ENCODE measurements around the gene PTPRH. TPM values are rescaled to one million over a fixed set of nuclear protein-coding genes. Genes with fewer than 3 reads are reported as not detected.
"Not testable (repeated sequence)": the region's sequence is repeated elsewhere in the genome, so short reads cannot be mapped to it uniquely, and the experiment has no call there.

PTPRH gene
- total RNA-seq, 1 donor from 2014 or later: under 0.01 TPM

GRCh38 chr19:55160986-55161365 is 48.3 kb downstream of the PTPRH start:
- no peak for DNase-seq (ENCODE audit: low read depth in 2 of 2)

DNA sequence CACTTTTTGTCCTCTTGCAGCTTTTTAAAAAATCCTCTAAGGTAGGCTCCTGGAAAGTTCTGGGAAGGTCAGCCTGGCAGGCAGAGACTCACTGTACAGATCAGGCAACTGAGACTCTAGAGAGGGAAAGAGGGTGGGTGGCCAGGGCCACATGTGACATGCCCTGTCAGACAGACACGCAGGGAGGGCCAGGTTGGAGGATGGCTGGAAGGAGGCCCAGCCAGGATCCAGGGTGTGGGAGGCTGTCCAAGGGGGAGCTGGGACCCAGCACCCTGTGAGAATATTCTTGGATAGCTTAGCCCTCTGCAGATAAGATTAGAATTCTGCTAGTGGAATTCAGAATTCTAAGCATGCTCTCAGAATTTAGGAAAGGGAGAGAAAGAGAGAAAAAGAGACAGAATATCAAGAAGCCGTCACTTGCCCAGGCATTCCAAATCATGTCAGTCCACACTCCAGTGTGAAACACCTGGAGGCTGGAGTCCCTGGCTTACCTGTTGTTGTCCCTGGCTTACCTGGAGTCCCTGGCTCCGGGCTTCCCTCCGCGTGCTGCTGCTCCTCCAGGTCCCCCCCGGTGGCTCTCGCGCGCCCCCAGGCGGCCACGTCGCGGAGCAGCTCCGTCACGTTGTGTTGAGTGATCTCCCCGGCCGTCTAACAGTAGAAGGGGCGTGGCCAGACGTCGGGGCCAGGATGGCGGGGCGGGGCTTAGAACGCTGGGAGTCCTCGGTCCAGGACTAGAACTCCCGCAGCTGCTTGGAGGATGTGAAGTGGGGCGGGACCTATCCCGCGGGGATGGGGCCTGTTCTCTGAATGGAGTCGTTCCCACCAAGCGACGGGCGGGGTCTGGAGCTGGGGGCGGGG is 48.9 kb downstream of the PTPRH start:
- DNase-seq (ENCODE audit: low read depth in 2 of 2): peak; percentile 85 to 88

- no peak for DNase-seq (ENCODE audit: low read depth in 2 of 2)
Measured at GRCh38 chr19:55158848-55159749, 50.2 kb downstream of the PTPRH start.

DNA sequence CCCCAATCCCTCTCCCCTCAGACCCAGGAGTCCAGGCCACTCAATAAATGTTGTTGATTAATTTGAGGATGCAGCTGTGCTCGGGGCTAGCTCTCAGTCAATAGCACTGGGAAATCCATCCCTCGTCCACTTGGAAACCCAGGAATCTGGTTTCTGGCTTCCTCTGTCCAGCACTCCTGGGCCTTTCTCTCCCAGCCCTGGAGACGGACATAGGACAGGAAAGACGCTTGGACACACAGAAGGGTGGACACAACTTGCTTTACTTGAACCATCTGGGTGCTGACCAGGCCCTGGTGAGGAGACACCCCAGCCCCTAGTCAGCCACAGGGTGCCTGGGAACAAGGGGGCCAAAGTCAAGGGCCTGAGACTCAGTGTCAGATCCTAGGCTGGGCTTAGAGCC is 50.9 kb downstream of the PTPRH start:
- no peak for DNase-seq (ENCODE audit: low read depth in 2 of 2)

DNA sequence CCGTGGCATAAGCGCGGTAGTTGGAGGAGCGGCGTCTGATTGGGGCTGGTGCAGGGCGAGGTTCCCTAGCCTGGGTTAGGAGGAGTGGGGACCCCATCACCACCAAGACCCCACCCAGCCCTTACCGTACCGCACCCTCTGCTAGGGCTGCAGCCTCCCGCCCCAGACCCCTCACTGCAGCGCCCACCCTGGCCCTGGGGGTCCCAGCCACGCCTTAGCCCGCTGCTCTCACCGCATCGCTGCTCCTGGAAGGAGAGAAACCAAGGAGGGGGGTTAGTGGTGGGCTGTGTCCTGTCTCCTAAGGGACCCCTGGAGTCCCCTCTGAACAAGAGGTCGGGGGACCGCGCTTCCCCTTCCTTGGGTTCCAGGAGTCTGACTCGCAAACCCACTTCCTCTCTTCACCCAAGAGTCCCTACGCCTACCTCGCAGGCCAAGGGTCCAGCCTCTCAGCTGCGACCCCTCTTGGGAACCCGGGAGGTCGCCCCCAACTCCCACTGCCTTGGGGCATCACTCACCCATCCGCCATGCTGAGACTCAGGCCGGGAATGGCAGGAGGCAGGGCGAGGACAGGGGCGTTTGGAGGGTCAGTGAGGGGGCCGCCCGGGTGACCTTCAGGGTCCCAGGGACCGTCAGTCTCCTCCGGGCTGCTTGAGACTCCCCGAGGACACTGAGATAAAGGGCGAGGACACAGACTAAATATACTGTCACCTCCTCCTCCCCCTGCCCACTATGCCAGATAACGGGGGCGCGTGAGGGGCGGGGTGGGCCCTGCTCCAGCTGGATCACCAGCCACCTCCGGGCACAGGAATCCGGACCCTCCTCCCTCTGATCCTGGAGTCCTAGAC is 52.0 kb downstream of the PTPRH start, which contains the start of gene TNNI3:
Gene TNNI3 (minus strand): TSS at position 669 of the 845 bp plus-strand sequence. CDS start 143 bp downstream, at position 526.
- DNase-seq (ENCODE audit: low read depth in 2 of 2): no peak

- peak; percentile 45 to 47 for DNase-seq (ENCODE audit: low read depth in 2 of 2)
Measured at GRCh38 chr19:55156202-55157063, 52.9 kb downstream of the PTPRH start.

- not testable (repeated sequence) for DNase-seq (ENCODE audit: low read depth in 2 of 2)
Measured at GRCh38 chr19:55155784-55156183, 53.5 kb downstream of the PTPRH start.

DNA sequence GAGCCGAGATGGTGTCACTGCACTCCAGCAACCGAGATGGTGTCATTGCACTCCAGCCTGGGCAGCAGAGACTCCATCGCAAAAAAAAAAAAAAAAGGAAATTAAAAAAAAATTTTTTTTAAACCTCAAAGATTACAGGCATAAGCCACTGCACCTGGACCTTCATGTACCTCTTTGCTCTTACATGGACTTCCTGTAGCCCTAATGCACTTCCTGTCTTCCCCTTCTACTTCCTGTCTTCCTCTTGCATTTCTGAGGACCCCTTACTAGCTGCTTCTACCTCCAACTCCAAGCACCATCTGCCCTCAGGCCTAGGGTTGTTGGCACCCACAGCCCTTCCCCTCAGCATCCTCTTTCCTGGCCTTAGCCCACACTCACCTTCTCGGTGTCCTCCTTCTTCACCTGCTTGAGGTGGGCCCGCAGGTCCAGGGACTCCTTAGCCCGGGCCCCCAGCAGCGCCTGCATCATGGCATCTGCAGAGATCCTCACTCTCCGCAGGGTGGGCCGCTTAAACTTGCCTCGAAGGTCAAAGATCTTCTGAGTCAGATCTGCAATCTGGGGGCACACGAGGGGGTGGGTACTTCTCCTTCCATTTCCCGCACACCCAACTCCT is 55.5 kb downstream of the PTPRH start:
- DNase-seq (ENCODE audit: low read depth in 2 of 2): no peak

DNA sequence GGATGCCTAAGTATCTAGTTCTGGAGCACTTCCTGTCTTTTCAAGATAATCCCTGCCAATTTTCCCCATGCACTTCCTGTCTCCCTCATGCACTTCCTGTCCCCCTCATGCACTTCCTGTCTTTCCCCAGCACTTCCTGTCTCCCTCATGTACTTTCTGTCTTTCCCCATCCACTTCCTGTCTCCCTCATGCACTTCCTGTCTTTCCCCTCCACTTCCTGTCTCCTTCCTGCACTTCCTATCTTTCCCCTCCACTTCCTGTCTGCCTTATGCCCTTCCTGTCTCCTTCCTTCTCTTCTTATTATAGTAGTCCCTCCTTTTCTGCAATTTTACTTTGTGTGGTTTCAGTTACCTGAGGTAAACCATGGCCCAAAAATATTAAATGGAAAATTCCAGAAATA is 57.3 kb downstream of the PTPRH start:
- DNase-seq (ENCODE audit: low read depth in 2 of 2): no peak

DNA sequence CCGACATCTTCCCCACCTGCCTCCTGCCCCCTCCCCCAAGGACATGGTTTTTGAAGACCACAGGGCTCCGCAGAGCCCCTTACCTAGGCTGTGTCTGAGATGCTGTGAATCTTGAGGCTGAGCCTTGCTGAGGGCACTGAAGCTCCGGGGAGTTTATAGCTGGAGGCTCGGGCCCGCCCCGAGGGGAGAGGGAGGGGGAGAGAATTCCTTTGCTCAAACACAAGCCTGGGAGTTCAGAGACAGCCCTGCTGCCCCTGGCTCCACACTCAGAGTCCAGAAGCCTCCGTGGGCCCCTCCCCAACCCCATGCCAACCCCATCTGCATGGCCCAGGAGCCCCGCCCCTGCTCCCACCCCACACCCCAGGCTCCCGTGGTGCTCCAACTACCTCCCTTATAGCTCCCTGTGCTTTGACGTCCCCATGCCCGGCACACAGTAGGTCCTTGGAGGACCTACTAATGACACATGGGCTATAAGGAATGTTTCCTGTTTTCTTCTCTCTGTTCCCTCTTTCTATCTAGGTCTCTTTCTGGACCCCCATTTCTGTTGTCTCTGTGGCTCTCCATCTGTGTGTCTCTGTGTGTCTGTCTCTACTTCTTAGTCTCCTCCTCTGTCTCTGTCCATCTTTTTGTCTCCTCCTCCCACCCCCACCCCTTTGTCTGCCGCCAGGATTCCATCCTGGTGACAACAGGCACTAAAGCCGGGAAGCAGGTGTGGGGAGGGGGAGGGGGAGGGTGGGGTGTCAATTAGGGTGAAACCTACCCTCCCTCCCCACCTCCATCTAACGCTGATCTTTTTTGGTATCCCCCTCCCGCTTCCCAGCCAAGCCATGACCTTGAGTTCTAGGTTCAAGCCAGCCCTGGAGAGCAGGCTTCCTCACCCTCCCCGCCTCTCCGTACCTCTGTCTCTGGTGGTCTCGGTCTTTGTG is 60.0 kb downstream of the PTPRH start, which contains the start of gene TNNT1:
Gene TNNT1 (minus strand): TSS at position 129 of the 926 bp plus-strand sequence. CDS start 2,049 bp downstream, outside the sequence.
- no peak for DNase-seq (ENCODE audit: low read depth in 2 of 2)

- DNase-seq (ENCODE audit: low read depth in 2 of 2): no peak
Measured at GRCh38 chr19:55147545-55148251, 61.6 kb downstream of the PTPRH start.

DNA sequence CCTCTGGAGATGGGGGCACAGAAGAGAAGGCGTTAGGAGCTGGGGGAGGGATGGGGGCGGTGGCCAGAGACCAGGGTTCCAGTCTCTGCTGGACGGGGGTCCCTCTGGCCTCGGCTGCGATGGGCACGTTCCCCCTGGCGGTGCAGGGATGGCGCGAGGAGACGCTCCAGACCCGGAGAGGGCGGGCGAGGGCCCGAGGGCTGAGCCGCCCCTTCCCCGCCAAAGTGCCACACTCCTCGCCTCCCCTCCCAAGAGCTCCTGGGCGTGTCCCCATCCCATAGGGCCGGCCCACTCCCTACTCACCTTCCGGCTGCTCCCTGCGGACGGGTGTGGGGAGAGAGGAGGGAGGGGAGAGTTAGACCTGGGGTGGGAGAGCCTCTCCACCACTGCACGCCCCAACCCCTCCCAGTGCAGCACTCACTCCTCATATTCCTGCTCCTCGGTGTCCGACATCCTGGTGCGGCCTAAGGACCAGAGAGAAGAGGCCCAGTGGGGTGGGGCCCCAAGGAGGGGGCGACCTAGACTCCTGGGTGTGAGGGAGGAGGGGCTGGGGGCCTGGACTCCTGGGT is 62.5 kb downstream of the PTPRH start:
- DNase-seq (ENCODE audit: low read depth in 2 of 2): no peak

DNA sequence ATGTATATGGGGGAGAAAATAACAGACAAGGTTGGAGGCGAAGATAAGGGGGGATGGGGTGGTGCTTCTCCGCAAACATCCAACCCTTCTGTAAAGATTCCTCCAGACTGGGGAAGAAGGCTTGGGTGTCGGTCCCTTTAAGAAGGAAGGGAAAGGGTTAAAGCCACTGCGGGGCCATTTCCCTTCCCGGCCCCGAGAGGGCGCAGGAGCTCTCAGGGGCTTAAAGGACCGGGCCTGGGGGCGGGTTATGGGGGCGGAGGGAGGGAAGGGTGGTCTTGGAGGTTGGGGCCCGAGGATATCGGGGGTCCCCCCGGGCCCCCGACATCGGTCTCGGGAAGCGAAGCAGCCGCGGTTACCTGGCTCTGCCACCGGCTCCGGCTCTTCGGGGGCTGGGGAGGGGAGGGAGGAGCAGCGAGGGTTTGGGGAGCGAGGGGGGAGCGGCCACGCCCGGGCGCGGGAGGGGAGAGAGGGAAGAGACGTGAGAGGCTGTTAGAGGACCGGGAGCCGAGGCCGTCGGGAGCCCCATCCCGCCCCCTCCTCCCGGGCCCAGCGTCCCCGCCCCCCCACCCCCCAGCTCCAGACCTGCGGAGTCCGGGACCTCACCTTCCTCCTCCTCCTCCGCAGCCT is 63.1 kb downstream of the PTPRH start:
- DNase-seq (ENCODE audit: low read depth in 2 of 2): no peak

DNA sequence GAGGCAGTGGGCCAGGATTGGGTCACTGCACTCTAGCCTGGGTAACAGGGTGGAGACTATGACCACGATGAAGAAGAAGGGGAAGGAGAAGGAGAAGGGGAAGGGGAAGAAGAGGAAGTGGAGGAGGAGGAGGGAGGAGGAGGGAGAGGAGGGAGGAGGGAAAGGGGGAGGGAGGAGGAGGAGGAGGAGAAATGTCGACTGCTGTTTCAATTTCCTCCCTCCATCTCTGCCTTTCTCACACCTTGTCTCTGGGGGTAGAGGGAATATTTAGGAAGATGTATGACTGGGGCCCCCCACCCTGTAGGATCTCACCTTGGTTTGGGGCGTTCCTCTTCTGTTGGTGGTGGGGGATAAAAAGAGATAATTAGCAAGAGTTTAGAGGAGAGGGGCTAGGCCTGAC is 64.1 kb downstream of the PTPRH start:
- no peak for DNase-seq (ENCODE audit: low read depth in 2 of 2)

DNA sequence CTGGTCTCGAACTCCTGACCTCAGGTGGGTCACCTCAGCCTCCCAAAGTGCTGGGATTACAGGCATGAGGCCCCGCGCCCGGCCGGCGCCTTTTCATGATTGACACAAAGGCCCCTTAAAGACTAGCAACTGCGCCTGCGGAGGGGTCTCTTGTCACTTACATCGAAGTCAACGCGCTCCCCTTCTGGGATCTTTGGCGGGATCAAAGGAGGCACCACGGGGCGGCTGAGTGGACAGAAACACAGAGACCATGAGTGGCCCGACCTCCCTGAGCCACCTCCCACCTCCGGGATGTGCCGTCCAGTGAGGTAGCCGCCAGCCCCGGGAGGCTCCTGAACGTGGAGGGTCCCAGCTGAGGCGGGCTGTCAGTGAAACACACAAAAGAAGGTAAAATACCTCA is 67.6 kb downstream of the PTPRH start:
- DNase-seq (ENCODE audit: low read depth in 2 of 2): no peak

DNA sequence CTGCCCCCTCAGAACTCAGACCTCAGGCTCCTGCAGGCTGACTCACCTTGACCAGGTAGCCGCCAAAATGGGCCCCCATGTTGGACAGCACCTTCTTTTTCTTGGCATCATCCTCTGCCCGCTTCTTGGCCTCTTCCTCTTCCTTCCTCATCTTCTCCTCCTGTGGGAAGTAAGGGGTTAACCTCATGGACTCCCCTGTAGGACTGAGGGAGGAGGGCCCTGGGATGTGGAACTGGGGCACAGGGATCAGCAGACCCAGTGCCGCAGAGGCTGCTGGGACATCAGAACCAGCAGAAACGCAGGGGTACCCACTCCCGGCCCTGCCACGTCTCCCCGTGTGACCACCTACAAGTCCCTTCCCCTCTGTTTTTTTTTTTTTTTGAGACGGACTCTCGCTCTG is 71.4 kb downstream of the PTPRH start:
- no peak for DNase-seq (ENCODE audit: low read depth in 2 of 2)

GRCh38 chr19:55136399-55137102 is 72.8 kb downstream of the PTPRH start:
- no peak for DNase-seq (ENCODE audit: low read depth in 2 of 2)

Measured in lung microvascular endothelial cell (primary cell).